SIG-M5 treated with dmso at 0.1 percent for 504 hours (cell line): ENCODE results near the gene SLC5A4.
"Not testable (repeated sequence)": the region's sequence is repeated elsewhere in the genome, so short reads cannot be mapped to it uniquely, and the experiment has no call there.

ENCODE experiments used
- DNase-seq: peaks from one replicate; lab custom pipeline; 2025; ENCODE audit not compliant: unreplicated experiment; lab: John Stamatoyannopoulos, UW

SLC5A4 gene

GRCh38 chr22:32202161-32202538 lies 53.0 kb downstream of the SLC5A4 start:
- DNase-seq, result no peak

- no peak for DNase-seq
Observed at GRCh38 chr22:32200752-32201151, 54.4 kb downstream of the SLC5A4 start.

GRCh38 chr22:32199961-32200360 lies 55.2 kb downstream of the SLC5A4 start:
- no peak for DNase-seq

GRCh38 chr22:32199341-32199740 lies 55.8 kb downstream of the SLC5A4 start:
- DNase-seq, result no peak

- DNase-seq, result not testable (repeated sequence)
Observed at GRCh38 chr22:32197553-32198226, 57.5 kb downstream of the SLC5A4 start.

- DNase-seq, result not testable (repeated sequence)
Observed at GRCh38 chr22:32195900-32196299, 59.2 kb downstream of the SLC5A4 start.

- DNase-seq, result not testable (repeated sequence)
Observed at GRCh38 chr22:32193346-32193745, 61.8 kb downstream of the SLC5A4 start.

GRCh38 chr22:32191021-32191420 lies 64.1 kb downstream of the SLC5A4 start:
- not testable (repeated sequence) for DNase-seq

GRCh38 chr22:32185821-32186220 lies 69.3 kb downstream of the SLC5A4 start:
- DNase-seq, result no peak

- no peak for DNase-seq
Observed at GRCh38 chr22:32183625-32184024, 71.5 kb downstream of the SLC5A4 start.

GRCh38 chr22:32181043-32181442 lies 74.1 kb downstream of the SLC5A4 start:
- DNase-seq, result no peak

- no peak for DNase-seq
Observed at GRCh38 chr22:32177221-32177765, 77.9 kb downstream of the SLC5A4 start.

- no peak for DNase-seq
Observed at GRCh38 chr22:32175683-32176644, 79.2 kb downstream of the SLC5A4 start.

GRCh38 chr22:32175115-32175514 lies 80.0 kb downstream of the SLC5A4 start:
- no peak for DNase-seq
